ENCODE measurements around the gene ACOX1.

DNA sequence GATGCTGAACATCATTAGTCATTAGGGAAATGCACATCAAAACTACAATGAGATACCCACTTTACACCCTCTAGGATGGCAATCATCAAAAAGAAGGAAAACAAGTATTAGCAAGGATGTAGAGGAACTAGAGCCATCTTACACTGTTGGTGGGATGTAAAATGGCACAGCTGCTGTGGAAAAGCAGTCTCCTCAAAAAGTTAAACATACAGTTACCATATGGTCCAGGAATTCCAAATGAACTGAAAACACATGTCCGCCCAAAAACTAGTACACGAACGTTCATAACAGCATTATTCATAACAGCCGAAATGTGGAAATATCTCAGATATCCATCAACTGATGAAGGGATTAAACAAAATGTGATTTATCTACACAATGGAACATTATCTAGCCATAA, 45.2 kb downstream of the ACOX1 start:
- no peak for TF ChIP-seq EP300 (IDR thresholded peaks at IDR 0.05)
- TF ChIP-seq, protein P1, sequence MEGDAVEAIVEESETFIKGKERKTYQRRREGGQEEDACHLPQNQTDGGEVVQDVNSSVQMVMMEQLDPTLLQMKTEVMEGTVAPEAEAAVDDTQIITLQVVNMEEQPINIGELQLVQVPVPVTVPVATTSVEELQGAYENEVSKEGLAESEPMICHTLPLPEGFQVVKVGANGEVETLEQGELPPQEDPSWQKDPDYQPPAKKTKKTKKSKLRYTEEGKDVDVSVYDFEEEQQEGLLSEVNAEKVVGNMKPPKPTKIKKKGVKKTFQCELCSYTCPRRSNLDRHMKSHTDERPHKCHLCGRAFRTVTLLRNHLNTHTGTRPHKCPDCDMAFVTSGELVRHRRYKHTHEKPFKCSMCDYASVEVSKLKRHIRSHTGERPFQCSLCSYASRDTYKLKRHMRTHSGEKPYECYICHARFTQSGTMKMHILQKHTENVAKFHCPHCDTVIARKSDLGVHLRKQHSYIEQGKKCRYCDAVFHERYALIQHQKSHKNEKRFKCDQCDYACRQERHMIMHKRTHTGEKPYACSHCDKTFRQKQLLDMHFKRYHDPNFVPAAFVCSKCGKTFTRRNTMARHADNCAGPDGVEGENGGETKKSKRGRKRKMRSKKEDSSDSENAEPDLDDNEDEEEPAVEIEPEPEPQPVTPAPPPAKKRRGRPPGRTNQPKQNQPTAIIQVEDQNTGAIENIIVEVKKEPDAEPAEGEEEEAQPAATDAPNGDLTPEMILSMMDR (IDR thresholded peaks at IDR 0.05) = no peak
- TF ChIP-seq POLR2AphosphoS5 (IDR thresholded peaks at IDR 0.05) = no peak
- no peak for TF ChIP-seq POLR2A (IDR thresholded peaks at IDR 0.05; ENCODE audit: low read depth)

Data from esophagus muscularis mucosa (tissue), 4 donors.